ENCODE data around the gene SGTA.
"Not testable (repeated sequence)": the region's sequence is repeated elsewhere in the genome, so short reads cannot be mapped to it uniquely, and the experiment has no call there.

Gene SGTA

DNA sequence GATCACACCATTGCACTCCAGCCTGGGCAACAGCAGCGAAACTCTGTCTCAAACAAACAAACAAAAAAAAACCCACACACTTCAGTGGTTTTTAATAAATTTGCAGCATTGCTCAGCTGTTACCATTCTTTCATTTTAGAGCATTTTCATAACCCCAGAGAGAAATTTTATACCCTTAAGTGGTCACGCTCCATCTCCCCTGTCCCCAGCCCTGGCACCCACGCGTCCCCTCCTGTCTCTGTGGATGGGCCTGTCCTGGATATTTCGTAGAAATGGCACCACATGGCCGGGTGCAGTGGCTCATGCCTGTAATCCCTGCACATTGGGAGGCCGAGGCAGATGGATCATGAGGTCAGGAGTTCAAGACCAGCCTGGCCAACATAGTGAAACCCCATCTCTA lies 10.1 kb upstream of the SGTA start:
- DNase-seq (ENCODE audit: low spot score), result no peak

- DNase-seq (ENCODE audit: low spot score), result not testable (repeated sequence)
Measured at GRCh38 chr19:2792666-2793065, 9.6 kb upstream of the SGTA start.

- DNase-seq (ENCODE audit: low spot score), result no peak
Measured at GRCh38 chr19:2791876-2792275, 8.8 kb upstream of the SGTA start.

- no peak for DNase-seq (ENCODE audit: low spot score)
Measured at GRCh38 chr19:2791440-2791839, 8.4 kb upstream of the SGTA start.

- DNase-seq (ENCODE audit: low spot score), result no peak
Measured at GRCh38 chr19:2790557-2791271, 7.6 kb upstream of the SGTA start.

- no peak for DNase-seq (ENCODE audit: low spot score)
Measured at GRCh38 chr19:2790194-2790556, 7.1 kb upstream of the SGTA start.

DNA sequence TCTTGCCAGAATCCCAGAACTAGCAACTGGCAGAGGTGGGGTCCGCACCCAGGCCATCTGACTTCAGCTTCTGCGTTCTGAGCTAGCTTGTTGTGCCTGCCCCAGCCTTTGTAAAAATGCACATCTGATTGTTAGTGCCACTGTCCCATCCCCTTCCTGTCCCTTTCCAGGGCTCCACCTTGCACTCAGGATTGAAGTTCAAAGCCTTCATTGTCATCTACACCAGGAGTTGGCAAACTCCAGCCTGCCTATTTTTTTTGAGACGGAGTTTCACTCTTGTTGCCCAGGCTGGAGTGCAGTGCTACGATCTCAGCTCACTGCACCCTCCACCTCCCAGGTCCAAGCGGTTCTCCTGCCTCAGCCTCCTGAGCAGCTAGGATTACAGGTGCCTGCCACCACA lies 5.2 kb upstream of the SGTA start:
- no peak for DNase-seq (ENCODE audit: low spot score)

- DNase-seq (ENCODE audit: low spot score), result no peak
Measured at GRCh38 chr19:2787115-2787514, 4.0 kb upstream of the SGTA start.

- DNase-seq (ENCODE audit: low spot score), result peak; percentile 100
Measured at GRCh38 chr19:2785244-2785997, 2.3 kb upstream of the SGTA start, which contains the start of gene THOP1. Gene THOP1, plus strand, starts transcription at chr19:2785503. Its CDS starts 160 bp downstream, at chr19:2785663.

DNA sequence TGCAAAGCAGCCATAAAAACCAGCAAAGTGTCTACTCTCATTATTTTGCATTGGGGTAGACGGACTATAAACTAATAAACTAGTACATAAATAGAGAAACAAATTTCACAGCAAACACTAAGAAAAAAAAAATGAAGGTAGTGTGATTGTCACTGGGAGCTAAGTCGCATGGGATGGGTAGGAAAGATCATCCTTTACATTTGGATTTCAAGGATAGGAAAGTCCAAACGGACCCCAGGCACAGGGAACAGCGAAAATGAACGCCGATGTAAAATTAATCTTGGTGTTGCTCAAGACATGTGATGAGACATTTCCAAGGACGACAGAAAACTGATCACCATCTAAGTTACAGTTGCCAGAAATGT lies 690 bp upstream of the SGTA start:
- no peak for DNase-seq (ENCODE audit: low spot score)

GRCh38 chr19:2782329-2782935 lies 641 bp downstream of the SGTA start:
- DNase-seq (ENCODE audit: low spot score), result no peak

DNA sequence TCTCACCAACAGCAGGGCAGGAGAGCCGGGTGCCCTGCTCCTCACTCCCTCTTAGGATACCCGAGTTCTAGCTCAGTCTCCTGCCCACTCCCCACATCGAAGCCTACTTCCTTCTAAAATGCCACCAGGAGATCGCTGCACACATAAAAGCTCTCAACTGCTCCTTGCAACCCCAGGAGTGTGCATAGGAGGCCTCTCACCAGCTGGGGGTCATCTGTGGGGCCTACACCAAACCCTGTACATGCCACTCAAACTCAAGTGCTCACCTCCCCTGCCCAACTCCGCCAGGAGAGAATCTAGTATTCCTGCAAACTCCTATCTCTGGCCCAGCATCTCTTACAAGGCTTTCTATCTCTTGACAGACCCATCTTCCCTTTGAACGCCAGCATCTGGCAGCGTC lies 2.8 kb downstream of the SGTA start:
- no peak for DNase-seq (ENCODE audit: low spot score)

- no peak for DNase-seq (ENCODE audit: low spot score)
Measured at GRCh38 chr19:2779121-2779740, 3.8 kb downstream of the SGTA start.

- DNase-seq (ENCODE audit: low spot score), result no peak
Measured at GRCh38 chr19:2777952-2778683, 5.0 kb downstream of the SGTA start.

DNA sequence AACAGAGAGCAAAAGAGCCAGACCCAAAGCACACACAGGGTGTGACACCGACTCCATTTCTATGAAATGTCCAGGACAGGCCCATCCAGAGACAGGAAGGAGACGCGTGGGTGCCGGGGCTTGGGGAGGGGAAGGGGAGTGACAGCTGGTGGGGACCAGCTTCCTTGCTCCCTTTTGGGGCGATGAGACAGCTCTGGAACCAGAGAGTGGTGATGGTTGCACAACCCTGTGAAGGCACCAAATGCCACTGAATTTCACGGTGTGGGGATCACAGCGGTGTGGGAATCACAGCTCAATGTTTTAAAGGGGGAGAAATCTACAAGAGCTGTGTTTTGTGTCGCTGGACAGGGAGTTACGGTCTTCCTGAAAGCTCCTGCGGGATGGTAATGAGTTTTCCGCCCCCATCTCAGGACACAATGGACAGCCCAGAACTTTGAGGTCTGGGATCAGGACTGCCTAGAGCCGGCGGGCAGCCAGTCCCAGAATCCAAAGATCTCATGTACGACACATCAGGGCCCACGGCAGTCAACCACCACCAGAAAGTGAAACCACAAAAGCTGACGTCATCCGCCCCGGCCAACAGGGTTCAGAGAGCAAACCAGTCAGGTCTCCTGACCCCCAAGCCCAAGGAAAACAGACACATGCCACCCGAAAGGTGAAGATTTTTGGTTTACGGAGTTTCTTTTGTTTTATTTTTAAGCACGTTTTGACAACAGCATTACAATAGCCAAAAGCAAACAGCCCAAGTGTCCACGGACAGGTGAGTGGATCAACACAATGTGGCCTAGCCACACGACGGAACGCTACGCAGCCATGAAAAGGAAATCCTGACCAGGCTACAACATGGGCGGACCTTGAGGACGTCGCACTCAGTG lies 7.3 kb downstream of the SGTA start:
- no peak for DNase-seq (ENCODE audit: low spot score)

DNA sequence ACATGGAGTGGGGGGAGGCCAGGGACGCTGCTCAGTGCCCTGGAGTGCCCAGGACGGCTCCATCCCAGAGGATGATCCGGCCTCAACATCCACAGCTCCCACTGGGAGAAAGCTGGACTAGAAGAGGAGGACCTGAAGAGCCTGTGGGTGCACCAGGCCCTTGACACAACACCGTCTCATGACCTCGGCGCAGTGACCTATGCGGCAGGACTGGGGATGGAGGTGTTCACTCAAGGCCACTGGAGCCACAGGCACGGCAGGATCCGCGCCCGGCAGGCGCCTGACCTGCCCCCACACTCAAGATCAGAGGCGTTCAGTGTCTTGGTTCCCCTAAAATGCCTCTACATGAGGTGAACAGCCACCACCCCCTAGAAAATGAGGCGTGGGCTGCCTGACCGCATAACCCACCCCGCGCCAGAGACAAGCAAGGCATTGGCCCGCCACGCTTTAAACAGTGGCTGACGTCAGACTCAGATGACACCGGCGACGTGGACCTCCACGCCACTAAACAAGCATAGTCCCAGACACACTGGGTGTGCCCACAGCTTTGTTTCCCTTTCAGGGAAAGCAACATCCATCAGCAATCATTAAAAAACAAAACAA lies 8.0 kb downstream of the SGTA start:
- no peak for DNase-seq (ENCODE audit: low spot score)

- no peak for DNase-seq (ENCODE audit: low spot score)
Measured at GRCh38 chr19:2774083-2774679, 8.9 kb downstream of the SGTA start.

GRCh38 chr19:2771786-2772674 lies 11.0 kb downstream of the SGTA start:
- DNase-seq (ENCODE audit: low spot score), result no peak
